Measurements from ENCODE around the gene RCOR1. TPM values are rescaled to one million over a fixed set of nuclear protein-coding genes. Genes with fewer than 3 reads are reported as not detected.
A peak's percentile ranks its signal among the peaks of the same experiment; 100 is the strongest.
"Not testable (repeated sequence)": the region's sequence is repeated elsewhere in the genome, so short reads cannot be mapped to it uniquely, and the experiment has no call there.

RCOR1 gene
- total and polyA plus RNA-seq, 10 donors, result 3.7 to 30.6 (median 21.1) TPM

GRCh38 chr14:102568115-102568614 is 24.3 kb upstream of the RCOR1 start:
- no peaks in the 10 kb centered on the region for H3K36me3 ChIP-seq

GRCh38 chr14:102570334-102570995 is 22.0 kb upstream of the RCOR1 start:
- no peaks in the 10 kb centered on the region for H3K9me3 ChIP-seq
- WGBS, 5 donors, result 91 to 95% (median 93%) methylated on average over 9 of the region's 9 CpGs
- intact Hi-C loops (cut with DNase I; ENCODE audit: low total_unique reads), result no loop called here
- no peak overlapping the region for H3K4me3 ChIP-seq
- DNase-seq, result no peak
- TF ChIP-seq CTCF (IDR thresholded peaks at IDR 0.05 in 8 of 11, conservative IDR thresholded peaks at IDR 0.05 in 3 of 11) (no peak), POLR2A (IDR thresholded peaks at IDR 0.05) (no peak), POLR2AphosphoS5 (IDR thresholded peaks at IDR 0.05) (no peak)
- peaks cover 0 to 48% (median 29%) of the 10 kb centered on the region in 6 donors for H3K4me1 ChIP-seq
- no peak overlapping the region for H3K27ac ChIP-seq
- no peaks in the 10 kb centered on the region for H3K36me3 ChIP-seq
- no peaks in the 10 kb centered on the region for H3K27me3 ChIP-seq (replicated peaks in 1 of 7)

More at GRCh38 chr14:102568115-102568614, 24.3 kb upstream of the RCOR1 start:
- Histone ChIP-seq H3K27me3 (replicated peaks in 1 of 7) (no peaks in the 10 kb centered on the region), H3K9me3 (peaks cover 0 to 4% (median 0%) of the 10 kb centered on the region in 8 donors), H3K4me1 (peaks cover 0 to 44% (median 25%) of the 10 kb centered on the region in 6 donors), H3K27ac (peak overlapping the region in 5 of 8 donors; percentile 29 to 79 (median 72)), H3K4me3 (peak overlapping the region in 1 of 8 donors; percentile 14)
- intact Hi-C loops (cut with DNase I; ENCODE audit: low total_unique reads), result no loop called here
- no peak for TF ChIP-seq POLR2AphosphoS5 (IDR thresholded peaks at IDR 0.05)
- no peak for TF ChIP-seq CTCF (IDR thresholded peaks at IDR 0.05 in 8 of 11, conservative IDR thresholded peaks at IDR 0.05 in 3 of 11)
- TF ChIP-seq POLR2A (IDR thresholded peaks at IDR 0.05), result no peak
- no peak for DNase-seq
- 44 to 61% (median 49%) methylated on average over 7 of the region's 7 CpGs for WGBS, 5 donors

- no peaks in the 10 kb centered on the region for H3K36me3 ChIP-seq
- no peaks in the 10 kb centered on the region for H3K9me3 ChIP-seq
- no peak for DNase-seq
- TF ChIP-seq CTCF (IDR thresholded peaks at IDR 0.05 in 8 of 11, conservative IDR thresholded peaks at IDR 0.05 in 3 of 11) (no peak), POLR2A (IDR thresholded peaks at IDR 0.05) (no peak), POLR2AphosphoS5 (IDR thresholded peaks at IDR 0.05) (no peak)
- H3K4me3 ChIP-seq, result no peak overlapping the region
- H3K27me3 ChIP-seq (replicated peaks in 1 of 7), result no peaks in the 10 kb centered on the region
- intact Hi-C loops (cut with DNase I; ENCODE audit: low total_unique reads), result no loop called here
- no peak overlapping the region for H3K27ac ChIP-seq
- H3K4me1 ChIP-seq, result peaks cover 0 to 42% (median 24%) of the 10 kb centered on the region in 6 donors
- WGBS, 5 donors, result 79 to 100% (median 87%) methylated on average over 1 to 2 of the region's 2 CpGs
Observed at GRCh38 chr14:102571043-102571442, 21.4 kb upstream of the RCOR1 start.

GRCh38 chr14:102571478-102572042 is 20.9 kb upstream of the RCOR1 start:
- H3K27ac ChIP-seq, result no peak overlapping the region
- TF ChIP-seq POLR2A (IDR thresholded peaks at IDR 0.05) (no peak), CTCF (IDR thresholded peaks at IDR 0.05 in 8 of 11, conservative IDR thresholded peaks at IDR 0.05 in 3 of 11) (no peak), POLR2AphosphoS5 (IDR thresholded peaks at IDR 0.05) (no peak)
- no peaks in the 10 kb centered on the region for H3K36me3 ChIP-seq
- H3K4me1 ChIP-seq, result peaks cover 0 to 37% (median 22%) of the 10 kb centered on the region in 6 donors
- no peak for DNase-seq
- H3K27me3 ChIP-seq (replicated peaks in 1 of 7), result no peaks in the 10 kb centered on the region
- no peak overlapping the region for H3K4me3 ChIP-seq
- intact Hi-C loops (cut with DNase I; ENCODE audit: low total_unique reads), result no loop called here
- WGBS, 5 donors, result 93 to 97% (median 95%) methylated on average over 10 of the region's 10 CpGs
- H3K9me3 ChIP-seq, result no peaks in the 10 kb centered on the region

- H3K36me3 ChIP-seq; H3K9me3 ChIP-seq; intact Hi-C loops (cut with DNase I; ENCODE audit: low total_unique reads); DNase-seq; H3K4me3 ChIP-seq; H3K27me3 ChIP-seq (replicated peaks in 1 of 7): not testable (repeated sequence)
- peaks cover 0 to 22% (median 15%) of the 10 kb centered on the region in 6 donors for H3K4me1 ChIP-seq
- whole genome bisulfite sequencing, 5 donors, result 62 to 80% (median 71%) methylated on average over 8 of the region's 8 CpGs
- H3K27ac ChIP-seq, result peak overlapping the region in 1 of 8 donors; percentile 0
Observed at GRCh38 chr14:102573161-102573560, 19.3 kb upstream of the RCOR1 start.
